ENCODE results near the gene CFI.

Gene CFI

GRCh38 chr4:109815151-109816081, 13.6 kb upstream of the CFI start, which contains the start of gene GAR1:
GAR1 (plus strand) TSS chr4:109815762; CDS start chr4:109816165, 403 bp downstream.
- peak; percentile 95 for DNase-seq (ENCODE audit: low read depth)
- peak within 1 kb of the TSS; percentile 79 for H3K4me3 ChIP-seq (ENCODE audit: low read depth, low read length)

GRCh38 chr4:109811707-109812106, 9.9 kb upstream of the CFI start:
- no peak for TF ChIP-seq CTCF (conservative IDR thresholded peaks at IDR 0.05; ENCODE audit: low read depth, low read length)
- DNase-seq (ENCODE audit: low read depth), result no peak
- H3K4me3 ChIP-seq (ENCODE audit: low read depth, low read length), result no peak overlapping the region

More at GRCh38 chr4:109815151-109816081, 13.6 kb upstream of the CFI start, which contains the start of gene GAR1:
- no peak for TF ChIP-seq CTCF (conservative IDR thresholded peaks at IDR 0.05; ENCODE audit: low read depth, low read length)

- no peak for DNase-seq (ENCODE audit: low read depth)
- TF ChIP-seq CTCF (conservative IDR thresholded peaks at IDR 0.05; ENCODE audit: low read depth, low read length), result no peak
- no peak overlapping the region for H3K4me3 ChIP-seq (ENCODE audit: low read depth, low read length)
Observed at GRCh38 chr4:109810552-109811387, 9.0 kb upstream of the CFI start.

GRCh38 chr4:109809655-109810054, 7.9 kb upstream of the CFI start:
- no peak overlapping the region for H3K4me3 ChIP-seq (ENCODE audit: low read depth, low read length)
- no peak for TF ChIP-seq CTCF (conservative IDR thresholded peaks at IDR 0.05; ENCODE audit: low read depth, low read length)
- DNase-seq (ENCODE audit: low read depth), result no peak

GRCh38 chr4:109803924-109804571, 2.2 kb upstream of the CFI start:
- no peak overlapping the region for H3K4me3 ChIP-seq (ENCODE audit: low read depth, low read length)
- TF ChIP-seq CTCF (conservative IDR thresholded peaks at IDR 0.05; ENCODE audit: low read depth, low read length), result peak; percentile 55
- peak; percentile 79 for DNase-seq (ENCODE audit: low read depth)

GRCh38 chr4:109801099-109801789, 555 bp downstream of the CFI start:
- peak overlapping the region; percentile 52 for H3K4me3 ChIP-seq (ENCODE audit: low read depth, low read length)
- peak; percentile 26 for DNase-seq (ENCODE audit: low read depth)
- no peak for TF ChIP-seq CTCF (conservative IDR thresholded peaks at IDR 0.05; ENCODE audit: low read depth, low read length)

Data from choroid plexus epithelial cell (primary cell).